ENCODE data around the gene FBXO40.

GRCh38 chr3:121670676-121671075, 77.5 kb downstream of the FBXO40 start:
- TF ChIP-seq CTCF (IDR thresholded peaks at IDR 0.05) (no peak), POLR2A (IDR thresholded peaks at IDR 0.05) (no peak)

Measured in right lobe of liver (tissue), 4 donors.